Glutamatergic neuron (in vitro differentiated cells): ENCODE data around the gene DNER. TPM values are rescaled to one million over a fixed set of nuclear protein-coding genes. Genes with fewer than 3 reads are reported as not detected.
"Not testable (repeated sequence)": the region's sequence is repeated elsewhere in the genome, so short reads cannot be mapped to it uniquely, and the experiment has no call there.

Experiments used
- DNase-seq: peaks from one replicate; pipeline ENCODE4 v3.0.0; 2022
- H3K27ac Mint-ChIP-seq: one replicate; pipeline ENCODE4 v1.8.0; 2020; ENCODE audit warnings: mild to moderate bottlenecking, mixed read lengths, inconsistent platforms; ENCODE audit not compliant: unreplicated experiment
- H3K27me3 Mint-ChIP-seq: one replicate; pipeline ENCODE4 v1.8.0; 2020; ENCODE audit warnings: mild to moderate bottlenecking, moderate library complexity, mixed read lengths, inconsistent platforms; ENCODE audit not compliant: unreplicated experiment
- H3K36me3 Mint-ChIP-seq: one replicate; pipeline ENCODE4 v1.8.0; 2020; ENCODE audit warnings: mild to moderate bottlenecking, mixed read lengths, inconsistent platforms; ENCODE audit not compliant: unreplicated experiment
- H3K4me1 Mint-ChIP-seq: one replicate; pipeline ENCODE4 v1.8.0; 2020; ENCODE audit warnings: mild to moderate bottlenecking, low read depth, mixed read lengths, inconsistent platforms; ENCODE audit not compliant: unreplicated experiment
- H3K4me3 Mint-ChIP-seq: one replicate; pipeline ENCODE4 v1.8.0; 2020; ENCODE audit warnings: mild to moderate bottlenecking, mixed read lengths, inconsistent platforms; ENCODE audit not compliant: unreplicated experiment
- H3K9me3 Mint-ChIP-seq: one replicate; pipeline ENCODE4 v1.8.0; 2020; ENCODE audit warnings: mild to moderate bottlenecking, moderate library complexity, mixed read lengths, inconsistent platforms; ENCODE audit not compliant: unreplicated experiment
- total RNA-seq: library from RNA; stranded (reverse); fragmentation: NEBNext Ultra II Directional; extraction: Animal tissue kit (Norgen Biotek cat#: 25700); gene quantifications from one replicate; pipeline ENCODE4 v1.2.1, GENCODE V29; 2021; ENCODE audit not compliant: unreplicated experiment
- TF ChIP-seq, protein P1 (sequence below): fragments of 200-600 bp; sonication (generic); IDR thresholded peaks from one replicate; pipeline ENCODE4 v1.5.0; 2021; ENCODE audit not compliant: partially characterized antibody, unreplicated experiment

Gene DNER
- total RNA-seq, 1 donor from 2014 or later, result 36.0 TPM

DNA sequence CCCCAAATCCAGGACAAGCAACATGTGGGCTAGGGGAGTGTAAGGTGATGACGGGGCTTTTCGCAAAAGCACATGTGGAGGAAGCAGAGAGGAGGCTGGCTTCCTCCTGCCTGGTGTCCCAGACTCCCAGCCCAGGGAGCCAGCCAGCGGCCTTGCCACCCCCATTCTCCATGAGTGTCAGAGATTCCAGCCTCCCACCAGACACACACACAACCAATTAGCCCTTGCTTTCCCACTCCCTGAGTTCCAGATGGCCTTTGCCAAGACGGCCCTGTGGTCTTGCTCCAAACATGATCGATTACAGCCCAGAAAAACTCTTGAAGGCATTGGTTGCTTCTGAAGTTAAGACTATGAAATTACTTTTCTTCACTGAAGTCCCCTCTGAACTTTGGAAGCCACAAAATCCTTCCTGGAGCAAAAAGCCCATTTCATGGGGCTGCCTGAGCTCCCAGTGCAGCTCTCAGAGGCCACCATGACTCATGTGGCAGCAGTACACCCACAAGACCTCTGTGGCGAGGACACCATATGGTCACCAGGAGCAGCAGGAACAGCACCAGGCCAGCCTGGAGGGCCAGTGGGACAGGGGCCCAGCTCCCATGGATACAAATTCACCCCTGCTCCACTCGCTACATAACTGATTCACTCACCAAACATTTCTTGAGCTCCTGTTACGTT, 374.1 kb downstream of the DNER start:
- no peaks in the 10 kb centered on the region for H3K36me3 Mint-ChIP-seq
- H3K27ac Mint-ChIP-seq, result no peak overlapping the region
- H3K4me1 Mint-ChIP-seq, result peaks cover 5% of the 10 kb centered on the region
- no peaks in the 10 kb centered on the region for H3K9me3 Mint-ChIP-seq
- H3K27me3 Mint-ChIP-seq, result peaks cover 2% of the 10 kb centered on the region
- H3K4me3 Mint-ChIP-seq, result no peak overlapping the region
- DNase-seq, result no peak
- TF ChIP-seq, protein P1, sequence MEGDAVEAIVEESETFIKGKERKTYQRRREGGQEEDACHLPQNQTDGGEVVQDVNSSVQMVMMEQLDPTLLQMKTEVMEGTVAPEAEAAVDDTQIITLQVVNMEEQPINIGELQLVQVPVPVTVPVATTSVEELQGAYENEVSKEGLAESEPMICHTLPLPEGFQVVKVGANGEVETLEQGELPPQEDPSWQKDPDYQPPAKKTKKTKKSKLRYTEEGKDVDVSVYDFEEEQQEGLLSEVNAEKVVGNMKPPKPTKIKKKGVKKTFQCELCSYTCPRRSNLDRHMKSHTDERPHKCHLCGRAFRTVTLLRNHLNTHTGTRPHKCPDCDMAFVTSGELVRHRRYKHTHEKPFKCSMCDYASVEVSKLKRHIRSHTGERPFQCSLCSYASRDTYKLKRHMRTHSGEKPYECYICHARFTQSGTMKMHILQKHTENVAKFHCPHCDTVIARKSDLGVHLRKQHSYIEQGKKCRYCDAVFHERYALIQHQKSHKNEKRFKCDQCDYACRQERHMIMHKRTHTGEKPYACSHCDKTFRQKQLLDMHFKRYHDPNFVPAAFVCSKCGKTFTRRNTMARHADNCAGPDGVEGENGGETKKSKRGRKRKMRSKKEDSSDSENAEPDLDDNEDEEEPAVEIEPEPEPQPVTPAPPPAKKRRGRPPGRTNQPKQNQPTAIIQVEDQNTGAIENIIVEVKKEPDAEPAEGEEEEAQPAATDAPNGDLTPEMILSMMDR, result no peak

DNA sequence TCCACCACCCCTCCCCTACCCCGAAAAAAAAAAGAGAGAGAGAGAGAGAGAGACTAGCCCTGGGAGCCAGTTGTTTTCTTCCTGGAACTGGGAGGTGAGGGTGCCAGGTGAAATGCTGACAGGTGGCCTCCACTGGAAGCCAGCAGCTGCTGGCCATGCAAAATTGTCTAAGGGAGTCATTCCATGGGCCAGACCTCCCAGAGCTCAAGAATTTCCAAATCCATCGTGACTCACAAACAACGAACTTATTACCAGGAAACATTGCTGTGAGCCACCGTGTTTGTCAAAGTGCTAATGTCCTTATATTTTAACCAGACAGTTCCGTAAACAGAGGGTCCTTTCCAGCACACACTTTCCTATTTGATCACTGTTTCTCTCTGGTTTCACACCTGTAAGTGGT, 374.7 kb downstream of the DNER start:
- Mint-ChIP-seq H3K4me1 (peaks cover 5% of the 10 kb centered on the region), H3K27ac (no peak overlapping the region), H3K9me3 (no peaks in the 10 kb centered on the region), H3K36me3 (no peaks in the 10 kb centered on the region), H3K4me3 (no peak overlapping the region), H3K27me3 (peaks cover 2% of the 10 kb centered on the region)
- TF ChIP-seq, protein P1, result no peak
- no peak for DNase-seq

DNA sequence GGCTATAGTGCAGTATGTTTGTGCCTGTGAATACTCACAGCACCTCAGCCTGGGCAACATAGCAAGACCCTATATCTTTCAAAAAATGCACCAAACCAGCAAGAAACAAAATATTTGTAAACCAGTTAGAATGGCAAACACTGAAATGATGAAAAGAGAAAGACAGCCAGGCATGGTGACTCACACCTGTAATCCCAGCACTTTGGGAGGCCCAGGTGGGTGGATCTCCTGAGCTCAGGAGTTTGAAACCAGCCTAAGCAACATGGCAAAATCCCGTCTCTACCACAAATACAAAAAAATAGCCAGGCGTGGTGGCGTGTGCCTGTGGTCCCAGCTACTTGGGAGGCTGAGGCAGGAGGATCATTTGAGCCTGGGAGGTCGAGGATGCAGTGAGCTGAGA, 375.2 kb downstream of the DNER start:
- not testable (repeated sequence) for H3K9me3 Mint-ChIP-seq, H3K4me1 Mint-ChIP-seq, H3K27me3 Mint-ChIP-seq, H3K27ac Mint-ChIP-seq, H3K4me3 Mint-ChIP-seq, DNase-seq, H3K36me3 Mint-ChIP-seq

DNA sequence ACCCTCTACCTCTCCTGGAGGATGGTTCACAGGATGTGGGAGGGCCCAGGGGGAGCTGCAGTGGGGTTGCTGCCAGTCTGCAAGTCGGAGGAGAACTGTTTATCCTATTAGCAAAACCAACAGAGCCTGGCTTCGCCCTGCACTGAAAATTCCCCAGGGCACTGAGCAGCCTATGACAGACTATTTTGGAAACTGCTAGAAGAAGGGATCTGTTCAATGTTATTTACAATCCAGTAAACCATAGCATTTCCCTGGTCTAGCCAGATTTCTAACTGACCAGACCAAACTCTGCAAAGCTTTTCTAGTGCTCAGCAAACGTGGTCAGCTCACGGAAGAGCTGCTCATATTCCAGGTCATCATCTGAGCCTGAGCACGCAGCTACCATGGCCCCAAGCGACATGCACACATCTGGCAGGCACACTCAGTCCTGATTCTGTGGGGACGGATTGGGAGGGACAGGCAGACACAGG, 378.4 kb downstream of the DNER start:
- peaks cover 2% of the 10 kb centered on the region for H3K27me3 Mint-ChIP-seq
- no peaks in the 10 kb centered on the region for H3K9me3 Mint-ChIP-seq
- H3K4me1 Mint-ChIP-seq, result peaks cover 3% of the 10 kb centered on the region
- H3K27ac Mint-ChIP-seq, result no peak overlapping the region
- DNase-seq, result no peak
- no peaks in the 10 kb centered on the region for H3K36me3 Mint-ChIP-seq
- H3K4me3 Mint-ChIP-seq, result no peak overlapping the region
- TF ChIP-seq, protein P1, result no peak

DNA sequence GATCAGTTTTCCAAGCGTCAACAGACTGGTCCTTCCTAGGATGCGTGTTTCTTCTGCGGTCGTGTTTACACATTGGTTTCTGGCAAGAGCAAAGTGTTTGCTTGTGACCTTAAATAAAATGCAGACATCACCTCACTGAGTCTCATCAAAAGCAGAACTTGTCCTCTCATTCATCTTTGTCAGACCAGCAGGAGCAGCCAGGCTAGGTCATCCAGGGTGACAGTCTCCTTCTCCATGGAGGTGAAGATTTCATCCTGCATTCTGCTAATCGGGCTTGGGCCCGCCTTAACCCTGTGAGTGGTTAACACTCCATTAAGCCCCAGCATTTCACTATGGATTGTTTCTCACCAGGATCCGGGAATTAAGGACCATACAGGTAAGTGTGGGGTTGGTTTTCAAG, 379.0 kb downstream of the DNER start:
- TF ChIP-seq, protein P1, result no peak
- DNase-seq, result no peak
- Mint-ChIP-seq H3K27ac (no peak overlapping the region), H3K4me1 (peaks cover 3% of the 10 kb centered on the region), H3K9me3 (no peaks in the 10 kb centered on the region), H3K27me3 (peaks cover 2% of the 10 kb centered on the region), H3K36me3 (no peaks in the 10 kb centered on the region), H3K4me3 (no peak overlapping the region)
